ENCODE data around the gene RPGRIP1L.

Gene RPGRIP1L

DNA sequence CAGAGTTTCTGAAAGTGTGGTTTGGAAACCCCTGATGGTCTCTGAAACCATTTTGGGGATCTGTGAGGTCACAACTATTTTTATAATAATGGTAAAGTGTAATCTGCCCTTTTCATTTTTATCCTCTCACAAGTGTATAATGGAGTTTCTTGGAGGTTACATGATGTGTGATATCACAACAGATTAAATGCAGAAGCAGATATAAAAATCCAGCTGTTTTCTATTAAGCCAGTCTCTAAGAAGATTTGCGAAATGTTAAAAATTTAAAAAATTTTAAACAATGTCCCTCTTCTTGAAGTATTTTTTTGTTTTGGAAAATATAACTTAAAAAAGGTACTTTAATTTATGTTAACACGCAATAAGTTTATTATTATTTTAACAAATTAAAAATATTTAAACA, 48.7 kb downstream of the RPGRIP1L start:
- no peak overlapping the region for H3K9ac ChIP-seq (ENCODE audit: low read length)
- H3K4me2 ChIP-seq (ENCODE audit: low read length): no peak overlapping the region
- no peak overlapping the region for H2AK5ac ChIP-seq (ENCODE audit: low read length)
- H4K91ac ChIP-seq (ENCODE audit: low read depth, low read length): no peak overlapping the region
- no peak overlapping the region for H2BK120ac ChIP-seq (ENCODE audit: insufficient read depth, low read length, poor library complexity)
- H2AFZ ChIP-seq (ENCODE audit: insufficient read depth, low read length, poor library complexity): no peak overlapping the region
- H3K4me3 ChIP-seq (ENCODE audit: low read depth, low read length): no peak overlapping the region
- WGBS (ENCODE audit: extremely low coverage, insufficient coverage, insufficient read length): no CpG with 5 or more reads among the region's 2 CpGs
- no peak overlapping the region for H3K23ac ChIP-seq (ENCODE audit: low read length)
- H3K4me1 ChIP-seq (ENCODE audit: control insufficient read depth in 1 of 2, insufficient read depth in 2 of 2, low read length in 2 of 2): no peaks in the 10 kb centered on the region
- H3K4ac ChIP-seq (ENCODE audit: low read depth, low read length): no peak overlapping the region
- H2BK5ac ChIP-seq (ENCODE audit: low read depth, low read length, poor library complexity): no peak overlapping the region
- H3K18ac ChIP-seq (ENCODE audit: low read length): no peak overlapping the region
- no peak overlapping the region for H3K14ac ChIP-seq (ENCODE audit: low read length)
- no peak overlapping the region for H3K27ac ChIP-seq (ENCODE audit: low read depth, low read length)
- no peak overlapping the region for H4K8ac ChIP-seq (ENCODE audit: low read depth, low read length)
- no peaks in the 10 kb centered on the region for H3K79me1 ChIP-seq (ENCODE audit: low read length)
- H3K27me3 ChIP-seq (ENCODE audit: insufficient read depth, low read length): no peaks in the 10 kb centered on the region
- peaks cover 0 to 1% of the 10 kb centered on the region in 2 experiments for H3K36me3 ChIP-seq (ENCODE audit: control insufficient read depth in 1 of 2, insufficient read depth in 2 of 2, low read length in 2 of 2)
- H4K12ac ChIP-seq (ENCODE audit: low read depth, low read length): no peak overlapping the region
- no peaks in the 10 kb centered on the region for H3K79me2 ChIP-seq (ENCODE audit: control insufficient read depth, insufficient read depth, low read length, poor library complexity)
- no peak for DNase-seq
- no peak overlapping the region for H2BK12ac ChIP-seq (ENCODE audit: low read length)
- H3K9me3 ChIP-seq (ENCODE audit: insufficient read depth, low read depth, low read length): no peaks in the 10 kb centered on the region

DNA sequence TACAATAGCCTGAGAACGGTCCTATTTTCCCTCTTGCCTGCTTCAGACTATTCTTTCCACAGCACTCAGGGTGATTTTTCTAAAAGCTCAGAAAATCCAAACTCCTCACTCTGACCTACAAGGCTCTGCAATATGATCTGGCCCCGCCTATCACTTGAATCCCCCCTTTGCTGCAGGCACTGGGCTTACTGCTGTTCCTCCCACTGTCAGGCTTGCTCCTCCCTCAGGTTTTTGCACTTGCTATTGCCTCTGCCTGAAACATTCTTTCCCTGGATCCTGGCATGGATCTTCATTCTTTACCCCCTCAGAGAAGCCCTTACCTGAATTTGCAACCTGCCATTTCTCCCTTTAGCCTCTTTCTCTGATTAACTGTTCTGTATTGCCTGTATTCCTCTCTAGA, 52.3 kb downstream of the RPGRIP1L start:
- no peak overlapping the region for H3K18ac ChIP-seq (ENCODE audit: low read length)
- no peak overlapping the region for H4K8ac ChIP-seq (ENCODE audit: low read depth, low read length)
- no CpG with 5 or more reads among the region's 2 CpGs for WGBS (ENCODE audit: extremely low coverage, insufficient coverage, insufficient read length)

DNA sequence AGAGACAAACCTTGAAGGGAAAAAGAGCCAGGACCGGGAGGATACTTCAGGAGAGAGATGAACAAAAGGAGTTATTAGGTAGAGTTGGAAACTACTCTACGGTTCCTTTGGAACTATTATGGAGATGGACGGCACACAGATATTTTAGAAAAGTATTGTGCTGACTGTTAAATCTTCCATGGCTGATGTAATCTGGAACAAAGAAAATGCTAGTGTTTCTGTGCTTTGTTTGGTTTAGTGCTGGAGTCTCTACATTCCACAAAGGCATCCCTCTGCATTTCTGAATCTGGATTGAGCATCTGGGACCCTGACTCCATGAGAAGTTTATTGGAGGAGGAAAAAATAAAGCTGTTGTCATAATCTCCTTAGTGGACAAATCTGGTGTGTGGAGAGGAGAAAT, 57.2 kb downstream of the RPGRIP1L start:
- Histone ChIP-seq H3K4ac (ENCODE audit: low read depth, low read length) (no peak overlapping the region), H3K14ac (ENCODE audit: low read length) (no peak overlapping the region), H3K79me2 (ENCODE audit: control insufficient read depth, insufficient read depth, low read length, poor library complexity) (no peaks in the 10 kb centered on the region), H3K9ac (ENCODE audit: low read length) (no peak overlapping the region), H3K23ac (ENCODE audit: low read length) (no peak overlapping the region), H3K27ac (ENCODE audit: low read depth, low read length) (no peak overlapping the region), H3K4me2 (ENCODE audit: low read length) (no peak overlapping the region), H2AK5ac (ENCODE audit: low read length) (no peak overlapping the region), H3K79me1 (ENCODE audit: low read length) (no peaks in the 10 kb centered on the region), H2BK12ac (ENCODE audit: low read length) (no peak overlapping the region), H2BK5ac (ENCODE audit: low read depth, low read length, poor library complexity) (no peak overlapping the region), H2AFZ (ENCODE audit: insufficient read depth, low read length, poor library complexity) (no peak overlapping the region), H4K12ac (ENCODE audit: low read depth, low read length) (no peak overlapping the region), H3K4me1 (ENCODE audit: control insufficient read depth in 1 of 2, insufficient read depth in 2 of 2, low read length in 2 of 2) (no peaks in the 10 kb centered on the region), H3K27me3 (ENCODE audit: insufficient read depth, low read length) (no peaks in the 10 kb centered on the region), H3K18ac (ENCODE audit: low read length) (no peak overlapping the region), H3K9me3 (ENCODE audit: insufficient read depth, low read depth, low read length) (no peaks in the 10 kb centered on the region), H3K4me3 (ENCODE audit: low read depth, low read length) (no peak overlapping the region), H2BK120ac (ENCODE audit: insufficient read depth, low read length, poor library complexity) (no peak overlapping the region), H3K36me3 (ENCODE audit: control insufficient read depth in 1 of 2, insufficient read depth in 2 of 2, low read length in 2 of 2) (no peaks in the 10 kb centered on the region), H4K91ac (ENCODE audit: low read depth, low read length) (no peak overlapping the region), H4K8ac (ENCODE audit: low read depth, low read length) (no peak overlapping the region)
- WGBS (ENCODE audit: extremely low coverage, insufficient coverage, insufficient read length): no CpG with 5 or more reads among the region's 3 CpGs
- DNase-seq: no peak

More for the DNA sequence above, 52.3 kb downstream of the RPGRIP1L start:
- Histone ChIP-seq H3K4ac (ENCODE audit: low read depth, low read length) (no peak overlapping the region), H2BK120ac (ENCODE audit: insufficient read depth, low read length, poor library complexity) (no peak overlapping the region), H3K14ac (ENCODE audit: low read length) (no peak overlapping the region), H3K27me3 (ENCODE audit: insufficient read depth, low read length) (no peaks in the 10 kb centered on the region), H3K9me3 (ENCODE audit: insufficient read depth, low read depth, low read length) (no peaks in the 10 kb centered on the region), H3K36me3 (ENCODE audit: control insufficient read depth in 1 of 2, insufficient read depth in 2 of 2, low read length in 2 of 2) (peaks cover 0 to 1% of the 10 kb centered on the region in 2 experiments), H2AFZ (ENCODE audit: insufficient read depth, low read length, poor library complexity) (no peak overlapping the region), H3K27ac (ENCODE audit: low read depth, low read length) (no peak overlapping the region), H4K12ac (ENCODE audit: low read depth, low read length) (no peak overlapping the region), H3K4me2 (ENCODE audit: low read length) (no peak overlapping the region), H3K79me1 (ENCODE audit: low read length) (no peaks in the 10 kb centered on the region), H3K9ac (ENCODE audit: low read length) (no peak overlapping the region), H4K91ac (ENCODE audit: low read depth, low read length) (no peak overlapping the region), H2BK5ac (ENCODE audit: low read depth, low read length, poor library complexity) (no peak overlapping the region), H2AK5ac (ENCODE audit: low read length) (no peak overlapping the region), H3K23ac (ENCODE audit: low read length) (no peak overlapping the region), H3K4me1 (ENCODE audit: control insufficient read depth in 1 of 2, insufficient read depth in 2 of 2, low read length in 2 of 2) (no peaks in the 10 kb centered on the region), H3K4me3 (ENCODE audit: low read depth, low read length) (no peak overlapping the region), H2BK12ac (ENCODE audit: low read length) (no peak overlapping the region), H3K79me2 (ENCODE audit: control insufficient read depth, insufficient read depth, low read length, poor library complexity) (no peaks in the 10 kb centered on the region)
- no peak for DNase-seq

DNA sequence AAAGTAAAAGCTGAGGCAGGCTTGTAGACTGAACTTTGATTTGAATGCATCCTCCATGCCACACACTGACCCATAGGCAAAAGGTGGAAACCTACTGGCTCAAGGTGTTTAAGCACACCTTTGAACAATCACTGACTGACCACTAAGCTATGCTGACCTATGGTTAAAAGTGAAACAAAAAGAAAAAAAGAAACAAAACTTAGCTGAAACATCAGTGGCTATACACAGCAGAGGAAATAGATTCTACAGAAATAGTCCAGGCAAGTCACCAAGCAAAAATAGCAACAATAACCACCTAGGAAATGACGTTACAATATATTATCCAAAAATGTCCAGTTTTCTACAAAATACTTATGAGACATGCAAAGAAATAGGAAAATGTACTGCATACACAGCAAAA, 60.2 kb downstream of the RPGRIP1L start:
- Histone ChIP-seq H4K91ac (ENCODE audit: low read depth, low read length) (no peak overlapping the region), H3K4ac (ENCODE audit: low read depth, low read length) (no peak overlapping the region), H2BK120ac (ENCODE audit: insufficient read depth, low read length, poor library complexity) (no peak overlapping the region), H2AFZ (ENCODE audit: insufficient read depth, low read length, poor library complexity) (no peak overlapping the region), H3K36me3 (ENCODE audit: control insufficient read depth in 1 of 2, insufficient read depth in 2 of 2, low read length in 2 of 2) (no peaks in the 10 kb centered on the region), H4K12ac (ENCODE audit: low read depth, low read length) (no peak overlapping the region), H3K18ac (ENCODE audit: low read length) (no peak overlapping the region), H3K79me2 (ENCODE audit: control insufficient read depth, insufficient read depth, low read length, poor library complexity) (no peaks in the 10 kb centered on the region), H2BK12ac (ENCODE audit: low read length) (no peak overlapping the region), H4K8ac (ENCODE audit: low read depth, low read length) (no peak overlapping the region), H3K4me2 (ENCODE audit: low read length) (no peak overlapping the region), H3K9me3 (ENCODE audit: insufficient read depth, low read depth, low read length) (no peaks in the 10 kb centered on the region), H3K4me3 (ENCODE audit: low read depth, low read length) (no peak overlapping the region), H3K23ac (ENCODE audit: low read length) (peak overlapping the region; percentile 33), H3K9ac (ENCODE audit: low read length) (no peak overlapping the region), H3K14ac (ENCODE audit: low read length) (no peak overlapping the region), H3K27ac (ENCODE audit: low read depth, low read length) (no peak overlapping the region), H2BK5ac (ENCODE audit: low read depth, low read length, poor library complexity) (no peak overlapping the region), H3K4me1 (ENCODE audit: control insufficient read depth in 1 of 2, insufficient read depth in 2 of 2, low read length in 2 of 2) (no peaks in the 10 kb centered on the region), H3K27me3 (ENCODE audit: insufficient read depth, low read length) (no peaks in the 10 kb centered on the region), H2AK5ac (ENCODE audit: low read length) (no peak overlapping the region), H3K79me1 (ENCODE audit: low read length) (no peaks in the 10 kb centered on the region)
- no peak for DNase-seq
- WGBS (ENCODE audit: extremely low coverage, insufficient coverage, insufficient read length): no CpG with 5 or more reads among the region's 1 CpG
